ENCODE results near the gene SNAP25.

Gene SNAP25

GRCh38 chr20:10309326-10309725, 90.7 kb downstream of the SNAP25 start:
- no peak overlapping the region for H3K4me3 Mint-ChIP-seq
- no peaks in the 10 kb centered on the region for H3K9me3 Mint-ChIP-seq
- no peaks in the 10 kb centered on the region for H3K27me3 Mint-ChIP-seq (ENCODE audit: low read depth)
- no peak overlapping the region for H3K27ac Mint-ChIP-seq
- TF ChIP-seq, protein P1, sequence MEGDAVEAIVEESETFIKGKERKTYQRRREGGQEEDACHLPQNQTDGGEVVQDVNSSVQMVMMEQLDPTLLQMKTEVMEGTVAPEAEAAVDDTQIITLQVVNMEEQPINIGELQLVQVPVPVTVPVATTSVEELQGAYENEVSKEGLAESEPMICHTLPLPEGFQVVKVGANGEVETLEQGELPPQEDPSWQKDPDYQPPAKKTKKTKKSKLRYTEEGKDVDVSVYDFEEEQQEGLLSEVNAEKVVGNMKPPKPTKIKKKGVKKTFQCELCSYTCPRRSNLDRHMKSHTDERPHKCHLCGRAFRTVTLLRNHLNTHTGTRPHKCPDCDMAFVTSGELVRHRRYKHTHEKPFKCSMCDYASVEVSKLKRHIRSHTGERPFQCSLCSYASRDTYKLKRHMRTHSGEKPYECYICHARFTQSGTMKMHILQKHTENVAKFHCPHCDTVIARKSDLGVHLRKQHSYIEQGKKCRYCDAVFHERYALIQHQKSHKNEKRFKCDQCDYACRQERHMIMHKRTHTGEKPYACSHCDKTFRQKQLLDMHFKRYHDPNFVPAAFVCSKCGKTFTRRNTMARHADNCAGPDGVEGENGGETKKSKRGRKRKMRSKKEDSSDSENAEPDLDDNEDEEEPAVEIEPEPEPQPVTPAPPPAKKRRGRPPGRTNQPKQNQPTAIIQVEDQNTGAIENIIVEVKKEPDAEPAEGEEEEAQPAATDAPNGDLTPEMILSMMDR (IDR thresholded peaks at IDR 0.05; ENCODE audit: unreplicated experiment in 3 of 3): no peak
- peaks cover 5% of the 10 kb centered on the region for H3K36me3 Mint-ChIP-seq (ENCODE audit: low read depth)
- H3K4me1 Mint-ChIP-seq: peaks cover 10% of the 10 kb centered on the region

DNA sequence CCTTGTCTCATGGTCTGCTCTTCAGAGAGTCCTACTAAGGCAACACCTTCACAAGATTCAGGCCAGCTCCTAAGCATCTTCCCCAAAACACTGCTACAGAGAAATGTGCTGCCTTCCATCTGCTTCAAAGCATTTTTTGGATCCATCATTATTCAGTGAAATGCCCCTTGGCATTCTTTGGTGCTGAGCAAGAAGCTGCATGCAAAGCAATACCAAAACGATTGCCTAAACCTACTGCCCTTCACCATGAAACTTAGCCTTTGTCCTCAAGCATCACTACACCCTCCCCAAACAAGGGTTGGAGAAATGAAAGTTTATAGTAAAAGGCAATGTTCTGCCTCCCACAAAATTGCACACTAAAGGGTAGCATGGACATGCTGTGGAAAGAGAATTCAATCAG, 93.5 kb downstream of the SNAP25 start:
- TF ChIP-seq, protein P1 (IDR thresholded peaks at IDR 0.05; ENCODE audit: unreplicated experiment in 3 of 3): no peak
- H3K27ac Mint-ChIP-seq: no peak overlapping the region
- peaks cover 5% of the 10 kb centered on the region for H3K36me3 Mint-ChIP-seq (ENCODE audit: low read depth)
- no peak overlapping the region for H3K4me3 Mint-ChIP-seq
- H3K4me1 Mint-ChIP-seq: peaks cover 17% of the 10 kb centered on the region
- H3K27me3 Mint-ChIP-seq (ENCODE audit: low read depth): no peaks in the 10 kb centered on the region
- peaks cover 2% of the 10 kb centered on the region for H3K9me3 Mint-ChIP-seq

- Mint-ChIP-seq H3K9me3 (peaks cover 2% of the 10 kb centered on the region), H3K4me1 (peaks cover 17% of the 10 kb centered on the region)
- TF ChIP-seq, protein P1 (IDR thresholded peaks at IDR 0.05; ENCODE audit: unreplicated experiment in 3 of 3): no peak
Measured at GRCh38 chr20:10313215-10313614, 94.6 kb downstream of the SNAP25 start.

GRCh38 chr20:10313701-10314100, 95.1 kb downstream of the SNAP25 start:
- Mint-ChIP-seq H3K4me1 (peaks cover 17% of the 10 kb centered on the region), H3K27me3 (ENCODE audit: low read depth) (no peaks in the 10 kb centered on the region), H3K9me3 (peaks cover 2% of the 10 kb centered on the region), H3K4me3 (no peak overlapping the region), H3K36me3 (ENCODE audit: low read depth) (peaks cover 3% of the 10 kb centered on the region), H3K27ac (peak overlapping the region in 2 of 3 experiments; percentile 46 to 84)
- TF ChIP-seq, protein P1 (IDR thresholded peaks at IDR 0.05; ENCODE audit: unreplicated experiment in 3 of 3): no peak

More at GRCh38 chr20:10313215-10313614, 94.6 kb downstream of the SNAP25 start:
- Mint-ChIP-seq H3K27me3 (ENCODE audit: low read depth) (no peaks in the 10 kb centered on the region), H3K27ac (peak overlapping the region in 1 of 3 experiments; percentile 84), H3K4me3 (no peak overlapping the region), H3K36me3 (ENCODE audit: low read depth) (peaks cover 5% of the 10 kb centered on the region)

DNA sequence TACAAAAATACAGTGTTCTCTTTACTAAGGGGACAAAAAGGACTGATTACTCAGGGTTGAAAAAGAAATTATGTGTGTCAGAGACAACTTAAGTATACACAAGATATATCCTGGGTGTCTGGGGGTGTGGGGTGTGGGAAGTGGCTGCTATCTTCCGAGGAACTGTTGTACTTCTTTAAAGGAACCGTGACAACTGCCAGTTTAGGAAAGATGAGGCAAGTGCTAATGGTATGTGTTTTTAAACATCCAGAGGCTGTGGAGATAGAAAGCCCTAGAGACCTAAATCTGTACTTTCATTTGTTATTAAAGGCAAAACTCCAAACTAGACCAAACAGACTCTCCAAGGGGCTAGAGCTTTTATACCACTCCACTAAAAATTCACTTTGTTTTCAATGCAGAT, 95.6 kb downstream of the SNAP25 start:
- TF ChIP-seq, protein P1 (IDR thresholded peaks at IDR 0.05; ENCODE audit: unreplicated experiment in 3 of 3): no peak
- H3K4me3 Mint-ChIP-seq: peak overlapping the region in 2 of 3 experiments; percentile 46 to 56
- peaks cover 17% of the 10 kb centered on the region for H3K4me1 Mint-ChIP-seq

DNA sequence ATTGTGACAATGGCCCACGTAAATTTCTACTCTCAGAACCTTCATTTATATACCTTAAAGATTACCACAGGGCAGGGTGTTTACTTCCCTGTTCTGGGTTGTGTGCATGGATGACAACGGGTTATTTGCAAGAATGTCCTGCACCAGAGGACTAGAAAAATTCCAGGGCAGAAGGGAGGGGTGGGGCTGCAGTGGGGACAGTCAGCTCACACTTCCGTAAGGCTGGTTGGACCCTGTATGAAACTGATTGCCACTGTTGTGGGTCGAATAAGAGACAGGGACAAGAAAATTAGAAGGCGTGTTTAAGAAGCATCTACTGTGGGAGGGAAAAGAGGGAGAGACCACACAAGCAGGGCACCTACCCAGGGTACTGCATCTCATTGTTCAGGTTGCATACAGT, 96.5 kb downstream of the SNAP25 start:
- peaks cover 2% of the 10 kb centered on the region for H3K9me3 Mint-ChIP-seq
- H3K4me3 Mint-ChIP-seq: no peak overlapping the region
- no peak overlapping the region for H3K27ac Mint-ChIP-seq
- H3K27me3 Mint-ChIP-seq (ENCODE audit: low read depth): no peaks in the 10 kb centered on the region
- TF ChIP-seq, protein P1 (IDR thresholded peaks at IDR 0.05; ENCODE audit: unreplicated experiment in 3 of 3): no peak
- H3K4me1 Mint-ChIP-seq: peaks cover 17% of the 10 kb centered on the region
- H3K36me3 Mint-ChIP-seq (ENCODE audit: low read depth): no peaks in the 10 kb centered on the region

More for the DNA sequence above, 95.6 kb downstream of the SNAP25 start:
- H3K27me3 Mint-ChIP-seq (ENCODE audit: low read depth): no peaks in the 10 kb centered on the region
- H3K9me3 Mint-ChIP-seq: peaks cover 2% of the 10 kb centered on the region
- peak overlapping the region; percentile 31 to 87 (median 84) for H3K27ac Mint-ChIP-seq
- no peaks in the 10 kb centered on the region for H3K36me3 Mint-ChIP-seq (ENCODE audit: low read depth)

Measured in nephron (organoid).